HG03521 (cell line): ENCODE measurements around the gene PBX2.
"Not testable (repeated sequence)": the region's sequence is repeated elsewhere in the genome, so short reads cannot be mapped to it uniquely, and the experiment has no call there.

Source experiments
- ATAC-seq: cut with Tn5 transposase; IDR thresholded peaks from one replicate; pipeline ENCODE4 v1.9.1; 2021; ENCODE audit warnings: mild to moderate bottlenecking, moderate library complexity; ENCODE audit not compliant: unreplicated experiment

The PBX2 gene

DNA sequence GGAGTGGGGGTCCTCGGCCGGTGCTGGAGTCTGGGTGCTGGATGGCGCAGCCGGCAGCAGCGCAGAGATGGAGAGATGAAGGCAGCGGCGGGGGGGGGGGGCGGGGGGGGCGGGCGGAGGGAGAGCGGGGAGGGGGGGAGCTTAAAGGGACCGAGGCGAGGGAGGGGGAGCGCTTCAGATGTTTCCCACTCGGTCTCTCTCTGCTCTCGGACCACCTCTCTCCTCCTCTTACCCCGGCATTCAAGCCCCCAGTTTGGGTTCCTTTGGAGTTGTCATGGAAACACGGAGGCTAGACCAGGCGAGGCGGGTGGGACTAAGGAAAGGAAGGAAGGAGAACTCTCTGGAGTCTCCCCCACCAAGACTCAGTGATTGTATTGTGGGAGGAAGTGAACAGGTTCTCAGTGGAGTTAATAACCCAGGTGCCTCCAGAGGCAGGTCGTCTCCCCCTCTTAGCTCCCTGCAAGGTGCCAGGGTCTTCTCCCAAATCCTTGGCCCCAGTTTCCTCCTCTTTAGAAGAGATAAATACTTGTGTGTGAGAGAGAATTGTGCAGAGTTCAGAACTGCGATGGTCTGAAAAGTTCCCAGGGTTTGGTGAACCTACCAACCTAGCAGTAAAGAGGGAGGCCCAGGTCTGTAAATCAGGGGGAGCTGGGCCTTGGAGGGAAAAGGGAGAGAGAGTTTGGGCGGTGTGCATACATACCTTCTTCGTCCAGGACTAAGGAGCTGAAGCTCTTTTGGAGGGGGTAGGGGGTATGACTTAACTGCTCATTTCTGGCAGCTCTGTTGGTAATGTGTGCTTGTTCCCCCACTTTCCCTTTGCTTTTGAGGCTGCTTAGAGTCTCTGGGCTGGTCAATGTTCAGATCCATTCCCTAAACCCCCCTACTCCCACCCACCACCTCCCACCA, 37.9 kb downstream of the PBX2 start, which contains the start of gene PRRT1:
Gene PRRT1 (minus strand): TSS at position 77 of the 906 bp plus-strand sequence. CDS start 112 bp downstream, outside the sequence.
- ATAC-seq: no peak

DNA sequence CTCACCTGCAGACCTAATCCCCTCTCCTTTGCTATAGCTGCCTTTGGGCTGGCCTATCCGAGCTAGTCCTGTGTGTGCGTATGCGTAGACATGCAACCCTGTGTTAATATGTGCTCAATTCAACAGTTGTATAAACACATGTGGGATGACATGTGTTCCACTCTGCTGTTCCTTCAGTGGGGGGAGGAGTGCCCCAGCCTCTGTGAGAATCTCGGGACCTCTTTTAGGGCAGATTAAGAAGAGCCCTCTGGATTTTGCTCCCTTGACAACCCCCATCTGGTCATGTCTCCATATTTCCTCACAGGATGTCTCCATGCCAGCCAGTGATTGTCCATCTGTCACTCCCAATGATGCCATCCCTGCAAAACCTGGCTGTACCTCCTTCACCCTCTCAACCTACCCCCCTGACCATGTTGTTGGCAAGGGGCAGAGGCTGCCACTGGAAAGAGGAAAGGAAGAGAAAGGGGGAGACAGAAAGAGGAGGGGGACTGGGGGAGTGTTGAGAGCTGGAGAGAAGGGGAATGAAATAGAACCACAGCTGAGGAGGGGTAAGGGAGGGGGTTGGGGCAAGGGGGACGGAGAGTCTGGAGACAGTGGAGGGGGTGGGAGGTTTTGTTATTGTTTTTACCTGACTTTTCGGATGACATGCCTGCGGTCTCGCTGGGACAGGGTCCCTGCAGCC, 38.7 kb downstream of the PBX2 start:
- no peak for ATAC-seq

GRCh38 chr6:32149932-32150870, 39.8 kb downstream of the PBX2 start:
- no peak for ATAC-seq

- no peak for ATAC-seq
These were observed 40.8 kb downstream of the PBX2 start for GRCh38 chr6:32149092-32149755.

DNA sequence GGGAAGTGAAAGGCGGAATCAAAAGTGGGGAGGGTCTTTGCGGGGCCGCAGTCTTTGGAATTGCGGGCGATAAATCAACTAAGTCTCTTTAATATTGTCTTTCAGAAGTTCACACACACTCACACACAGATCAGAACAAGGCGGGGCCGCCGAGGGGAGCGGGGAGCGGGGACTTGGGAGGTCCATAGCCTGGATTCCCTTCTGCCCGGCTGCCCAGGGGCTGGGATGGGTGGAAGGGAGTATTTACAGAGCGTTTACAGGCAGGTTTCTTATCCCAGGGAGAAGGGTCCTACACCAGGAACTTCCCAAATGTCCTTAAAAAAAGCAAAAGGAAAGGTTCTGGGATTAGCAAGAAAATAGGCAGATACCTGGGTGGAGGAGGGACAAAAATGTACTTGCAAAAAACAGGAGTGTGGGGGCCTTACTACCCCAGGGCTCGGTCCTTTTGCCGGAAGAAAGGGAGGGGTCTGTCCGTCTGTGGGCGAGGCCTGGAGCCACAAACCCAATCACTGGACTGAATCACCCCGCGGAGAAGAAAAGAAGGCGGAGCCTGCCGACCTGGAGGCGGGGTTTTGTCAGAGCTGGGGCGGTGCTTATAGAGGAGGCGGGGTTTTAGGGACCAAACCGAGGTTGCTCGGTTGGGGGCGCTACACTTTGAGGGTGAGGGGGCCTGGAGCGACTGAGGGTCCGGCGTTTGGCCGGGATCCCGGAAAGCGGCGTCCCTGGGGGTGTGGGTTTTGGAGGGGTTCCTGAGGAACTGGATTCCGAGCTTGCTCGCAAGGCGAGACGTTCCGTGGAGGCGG, 41.5 kb downstream of the PBX2 start:
- no peak for ATAC-seq

- ATAC-seq: no peak
These were observed 42.4 kb downstream of the PBX2 start for GRCh38 chr6:32147401-32148132.

DNA sequence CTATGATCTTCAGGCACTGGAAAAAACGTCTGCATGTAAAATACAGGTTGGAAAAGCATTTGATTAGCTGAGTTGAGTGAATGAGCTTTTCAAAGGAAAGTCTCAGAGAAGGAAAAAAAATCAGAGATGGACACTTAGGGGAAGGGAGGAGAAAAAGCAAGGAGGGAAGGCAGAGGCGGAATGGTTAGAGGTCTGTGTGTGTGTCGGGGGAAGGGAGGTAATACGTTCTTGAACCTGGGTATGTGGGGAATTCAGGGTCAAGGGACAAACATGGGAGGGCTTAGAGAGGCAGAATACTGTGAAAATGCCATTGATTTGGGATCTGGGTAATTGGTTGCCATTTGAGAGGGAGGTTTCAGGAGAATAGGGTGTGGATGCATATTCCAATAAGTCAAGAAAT, 43.3 kb downstream of the PBX2 start:
- no peak for ATAC-seq

DNA sequence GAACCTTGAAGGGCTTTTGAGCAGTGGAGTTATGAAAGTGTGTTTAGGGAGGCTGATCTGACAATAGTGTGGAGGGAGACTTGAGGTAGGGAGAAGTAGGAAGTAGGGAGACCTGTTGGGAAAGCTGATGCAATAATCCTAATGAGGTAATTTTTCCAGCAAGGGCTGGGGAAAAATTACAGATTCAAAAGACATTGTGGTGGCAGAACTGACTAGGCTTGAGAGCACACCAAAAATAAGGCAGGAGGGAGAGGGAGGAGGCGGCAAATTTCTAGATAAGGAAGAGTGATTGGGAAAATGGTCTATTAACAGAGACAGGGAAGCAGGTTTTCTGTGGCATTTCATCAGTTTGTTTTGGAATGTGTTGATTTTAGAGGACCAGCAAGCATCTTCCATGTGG, 43.7 kb downstream of the PBX2 start:
- no peak for ATAC-seq

DNA sequence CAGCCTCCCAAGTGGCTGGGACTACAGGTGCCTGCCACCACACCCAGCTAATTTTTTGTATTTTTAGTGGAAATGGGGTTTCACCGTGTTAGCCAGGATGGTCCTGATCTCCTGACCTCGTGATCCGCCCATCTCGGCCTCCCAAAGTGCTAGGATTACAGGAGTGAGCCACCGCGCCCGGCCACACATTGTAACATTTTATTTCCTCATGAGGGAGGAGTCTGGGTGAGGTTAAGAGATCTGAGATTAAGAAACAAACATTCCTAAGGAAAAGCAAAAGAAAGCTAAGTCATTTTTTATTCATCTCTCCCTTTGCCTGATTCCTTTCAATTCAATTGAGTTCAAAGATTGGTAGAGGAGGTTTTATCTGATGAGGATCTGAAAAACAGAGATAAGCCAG, 45.8 kb downstream of the PBX2 start:
- ATAC-seq: not testable (repeated sequence)

- ATAC-seq: no peak
These were observed 49.5 kb downstream of the PBX2 start for GRCh38 chr6:32140420-32141046.

DNA sequence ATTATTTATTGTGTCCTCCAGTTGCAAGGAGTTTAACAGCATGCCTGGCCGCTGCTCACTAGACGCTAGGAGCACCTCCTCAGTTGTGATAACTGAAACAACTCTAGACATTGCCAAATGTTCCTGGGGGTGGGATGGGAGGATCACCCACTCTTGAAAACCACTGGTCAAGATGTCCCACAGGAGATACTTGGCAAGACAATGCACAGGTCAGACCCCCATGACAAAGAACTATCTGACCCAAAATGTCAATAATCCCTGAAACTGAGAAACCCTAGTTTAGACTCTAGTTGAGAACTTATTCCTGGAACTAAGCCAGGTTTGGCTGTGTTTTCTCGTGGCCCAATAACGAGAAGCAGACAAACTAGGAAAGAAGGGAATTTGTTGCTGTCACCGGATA, 50.4 kb downstream of the PBX2 start:
- no peak for ATAC-seq

DNA sequence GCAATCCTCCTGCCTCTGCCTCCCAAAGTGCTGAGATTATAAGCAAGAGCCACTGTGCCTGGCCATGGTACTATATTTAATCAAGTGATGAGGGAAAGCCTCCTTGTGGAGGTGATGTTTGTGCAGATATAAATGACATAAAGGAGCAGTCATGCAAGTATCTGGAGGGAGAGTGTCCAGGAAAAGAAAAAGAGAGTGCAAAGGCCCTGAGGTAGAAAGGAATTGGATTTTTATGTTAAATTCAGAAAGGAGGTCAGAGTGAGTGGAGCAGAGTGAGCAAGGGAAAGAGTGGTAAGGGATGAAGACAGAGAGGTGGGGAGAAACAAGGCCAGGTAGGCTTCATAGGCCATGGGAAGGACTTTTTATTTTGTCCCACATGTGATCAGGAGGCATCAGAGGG, 52.5 kb downstream of the PBX2 start:
- no peak for ATAC-seq
